Kidney epithelial cell (primary cell): ENCODE results near the gene PSD2. TPM values are rescaled to one million over a fixed set of nuclear protein-coding genes. Genes with fewer than 3 reads are reported as not detected.

ENCODE experiments used
- DNase-seq: peaks from one replicate; pipeline ENCODE4 v3.0.0-alpha.2; 2010; ENCODE audit warnings: low read depth
- H3K27me3 ChIP-seq: 2 replicates; pipeline ENCODE4 v1.6.0; 2011; ENCODE audit warnings: low read length; ENCODE audit not compliant: control insufficient read depth, insufficient read depth
- H3K36me3 ChIP-seq: 2 replicates; pipeline ENCODE4 v1.5.1; 2011; ENCODE audit warnings: low read length; ENCODE audit not compliant: control insufficient read depth, insufficient read depth
- H3K4me3 ChIP-seq: 2 replicates; pipeline ENCODE4 v1.5.1; 2011; ENCODE audit warnings: low read depth, mild to moderate bottlenecking, control low read depth, low read length
- total RNA-seq: library from RNA; depleted of rRNA; stranded (reverse); fragments of >200 nt; gene quantifications from 2 replicates; pipeline ENCODE4 v1.2.3, GENCODE V29; 2015
- TF ChIP-seq, protein P1 (sequence below): IDR thresholded peaks from 2 replicates; pipeline ENCODE4 v1.5.1; 2011; ENCODE audit warnings: mild to moderate bottlenecking, moderate library complexity, low read length, control low read depth, inconsistent platforms; ENCODE audit not compliant: insufficient read depth, poor library complexity, severe bottlenecking

Gene PSD2
- total RNA-seq, 1 donor from 2014 or later = 0.13 TPM

GRCh38 chr5:139816566-139816965 lies 21.0 kb downstream of the PSD2 start:
- no peak for DNase-seq
- Histone ChIP-seq H3K4me3 (no peak overlapping the region), H3K36me3 (no peaks in the 10 kb centered on the region), H3K27me3 (peaks cover 6% of the 10 kb centered on the region)
- TF ChIP-seq, protein P1, sequence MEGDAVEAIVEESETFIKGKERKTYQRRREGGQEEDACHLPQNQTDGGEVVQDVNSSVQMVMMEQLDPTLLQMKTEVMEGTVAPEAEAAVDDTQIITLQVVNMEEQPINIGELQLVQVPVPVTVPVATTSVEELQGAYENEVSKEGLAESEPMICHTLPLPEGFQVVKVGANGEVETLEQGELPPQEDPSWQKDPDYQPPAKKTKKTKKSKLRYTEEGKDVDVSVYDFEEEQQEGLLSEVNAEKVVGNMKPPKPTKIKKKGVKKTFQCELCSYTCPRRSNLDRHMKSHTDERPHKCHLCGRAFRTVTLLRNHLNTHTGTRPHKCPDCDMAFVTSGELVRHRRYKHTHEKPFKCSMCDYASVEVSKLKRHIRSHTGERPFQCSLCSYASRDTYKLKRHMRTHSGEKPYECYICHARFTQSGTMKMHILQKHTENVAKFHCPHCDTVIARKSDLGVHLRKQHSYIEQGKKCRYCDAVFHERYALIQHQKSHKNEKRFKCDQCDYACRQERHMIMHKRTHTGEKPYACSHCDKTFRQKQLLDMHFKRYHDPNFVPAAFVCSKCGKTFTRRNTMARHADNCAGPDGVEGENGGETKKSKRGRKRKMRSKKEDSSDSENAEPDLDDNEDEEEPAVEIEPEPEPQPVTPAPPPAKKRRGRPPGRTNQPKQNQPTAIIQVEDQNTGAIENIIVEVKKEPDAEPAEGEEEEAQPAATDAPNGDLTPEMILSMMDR = no peak

GRCh38 chr5:139817362-139817761 lies 21.8 kb downstream of the PSD2 start:
- H3K36me3 ChIP-seq = no peaks in the 10 kb centered on the region
- DNase-seq = no peak
- H3K27me3 ChIP-seq = peaks cover 6% of the 10 kb centered on the region
- TF ChIP-seq, protein P1 = no peak
- H3K4me3 ChIP-seq = no peak overlapping the region

DNA sequence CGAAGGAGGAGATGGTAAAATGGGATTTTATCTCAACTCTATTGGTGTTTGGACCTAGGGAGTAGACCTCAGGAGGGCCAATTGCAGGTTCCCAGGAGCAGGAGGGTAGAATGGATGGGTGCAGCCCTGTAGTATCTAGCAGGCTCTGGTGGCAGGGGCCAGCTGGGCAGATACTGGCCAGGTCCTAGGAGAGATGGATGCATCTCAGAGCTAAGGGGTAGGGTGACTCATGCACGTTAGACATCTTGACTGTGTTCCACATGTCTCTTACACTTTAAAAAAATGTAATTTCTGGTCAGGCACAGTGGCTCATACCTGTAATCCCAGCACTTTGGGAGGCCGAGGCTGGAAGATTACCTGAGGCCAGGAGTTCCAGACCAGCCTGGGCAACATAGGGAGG lies 22.4 kb downstream of the PSD2 start:
- TF ChIP-seq, protein P1 = no peak
- Histone ChIP-seq H3K27me3 (peaks cover 7% of the 10 kb centered on the region), H3K4me3 (no peak overlapping the region), H3K36me3 (no peaks in the 10 kb centered on the region)
- no peak for DNase-seq

GRCh38 chr5:139820130-139820529 lies 24.5 kb downstream of the PSD2 start:
- Histone ChIP-seq H3K27me3 (peaks cover 6% of the 10 kb centered on the region), H3K4me3 (no peak overlapping the region), H3K36me3 (no peaks in the 10 kb centered on the region)
- TF ChIP-seq, protein P1 = no peak
- no peak for DNase-seq

DNA sequence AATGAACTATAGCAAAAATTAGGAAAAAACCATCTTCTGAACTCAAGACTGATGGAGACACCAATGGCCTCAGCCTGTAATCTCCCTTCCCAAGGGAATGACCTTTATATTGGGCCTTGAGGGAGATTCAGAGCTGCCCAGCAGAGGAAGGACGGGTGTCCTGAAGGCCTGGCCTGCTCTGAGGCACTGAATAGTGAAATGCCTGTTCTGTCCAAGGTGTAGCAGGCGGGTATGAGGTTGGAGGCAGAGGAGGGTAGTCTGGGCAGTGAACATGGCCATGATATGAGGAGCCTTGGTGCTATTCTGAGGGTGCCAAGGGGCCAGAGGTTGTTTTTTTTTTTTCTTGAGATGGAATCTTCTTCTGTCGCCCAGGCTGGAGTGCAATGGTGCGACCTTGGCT lies 25.0 kb downstream of the PSD2 start:
- H3K36me3 ChIP-seq = no peaks in the 10 kb centered on the region
- H3K4me3 ChIP-seq = no peak overlapping the region
- H3K27me3 ChIP-seq = peaks cover 6% of the 10 kb centered on the region
- TF ChIP-seq, protein P1 = no peak
- no peak for DNase-seq

DNA sequence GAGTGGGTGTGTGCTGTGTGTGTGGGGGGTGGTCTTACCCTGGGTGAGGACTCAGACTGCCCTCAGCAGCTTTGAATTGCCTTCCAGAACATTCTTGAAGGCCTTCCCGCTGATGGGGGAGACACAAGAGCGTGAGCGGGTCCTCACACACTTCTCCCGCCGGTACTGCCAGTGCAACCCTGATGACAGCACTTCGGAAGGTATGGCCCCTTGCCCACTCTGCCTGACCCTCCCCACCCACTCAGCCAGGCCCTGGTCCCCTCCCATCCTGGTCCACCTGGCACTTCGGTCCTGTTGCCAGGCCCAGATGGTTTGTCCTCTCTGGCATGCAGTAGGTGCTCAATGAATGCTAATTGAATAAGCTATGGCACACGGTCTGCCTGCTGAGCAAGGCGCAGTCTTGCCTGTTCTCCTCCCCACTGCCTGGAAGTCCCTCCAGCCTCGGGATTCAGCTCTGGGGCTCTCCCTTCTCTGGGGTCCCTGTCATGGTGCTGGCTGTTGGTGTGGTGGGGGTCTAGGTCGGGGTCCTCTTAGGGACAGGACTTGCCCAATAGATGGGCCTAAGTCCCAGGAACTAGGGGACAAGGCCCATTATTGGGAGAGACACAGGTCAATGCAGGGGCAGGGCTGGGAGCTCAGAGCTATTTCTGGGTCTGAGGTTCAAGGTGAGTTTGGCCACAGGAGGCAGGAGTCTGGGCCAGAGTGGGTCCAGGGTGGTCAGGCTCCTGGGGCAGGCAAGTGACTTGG lies 26.4 kb downstream of the PSD2 start:
- no peak overlapping the region for H3K4me3 ChIP-seq
- TF ChIP-seq, protein P1 = no peak
- DNase-seq = no peak
- peaks cover 4% of the 10 kb centered on the region for H3K27me3 ChIP-seq
- no peaks in the 10 kb centered on the region for H3K36me3 ChIP-seq
